HCT116 (cell line): ENCODE data around the gene FBN1. TPM values are rescaled to one million over a fixed set of nuclear protein-coding genes. Genes with fewer than 3 reads are reported as not detected.

ENCODE experiments used
- ATAC-seq: fragments of 200-7000 bp; cut with Tn5 transposase; 2 replicates; pipeline ENCODE4 v1.9.1; 2020; ENCODE audit warnings: mild to moderate bottlenecking, moderate library complexity
- BruUV-seq: library from RNA; stranded (reverse); fragments of 400-500 nt; replicated peaks from 2 replicates; lab custom pipeline; 2021; lab: Mats Ljungman, UMichigan
- CTCF ChIA-PET: fragments of 300-600 bp; sonication (Branson Sonifier 250); formaldehyde crosslinking; loops from one replicate; lab custom pipeline; 2021; ENCODE audit warnings: antibody characterized with exemption; lab: Charles Lee
- POLR2A ChIA-PET: fragments of 300-600, 350-600 bp; sonication (Branson Sonifier 250); formaldehyde crosslinking; loops from one replicate; lab custom pipeline; 2021; ENCODE audit warnings: antibody characterized with exemption; lab: Charles Lee
- RAD21 ChIA-PET, 2 experiments: fragments of 300-600 bp; sonication (Branson Sonifier 250); formaldehyde crosslinking; loops; one replicate each; lab custom pipeline; 2023; ENCODE audit warnings: low total read pairs in 2 of 2; ENCODE audit not compliant: uncharacterized antibody in 2 of 2, unreplicated experiment in 2 of 2, low non-redundant PET in 1 of 2; lab: Charles Lee
- DNase-seq: peaks from one replicate; pipeline ENCODE4 v3.0.0-alpha.2; 2010; ENCODE audit warnings: low read depth, low spot score
- H2AFZ ChIP-seq: fragments of 200-600 bp; shearing (Covaris generic), sonication (generic); 2 replicates; pipeline ENCODE4 v1.6.1; 2017; ENCODE audit warnings: low read depth, mixed run types, mixed read lengths, antibody characterized with exemption, low read length; ENCODE audit not compliant: poor library complexity, severe bottlenecking
- H3K27ac ChIP-seq: 2 replicates; pipeline ENCODE4 v1.5.1; 2012; ENCODE audit warnings: low read depth, low read length
- H3K27me3 ChIP-seq: fragments of 200-600 bp; sonication (generic); 2 replicates; pipeline ENCODE4 v1.6.1; 2016; ENCODE audit warnings: mixed run types, low read length, mixed read lengths; ENCODE audit not compliant: insufficient read depth
- H3K36me3 ChIP-seq, 2 experiments: fragments of 200-500 bp in 1 of 2; fragments of 200-600 bp in 1 of 2; sonication (Bioruptor generic) in 1 of 2; sonication (generic) in 1 of 2; 2 replicates each; pipeline versions ENCODE4 v1.5.1 to v1.6.1; 2014 to 2016; ENCODE audit warnings: low read length in 2 of 2, inconsistent platforms in 1 of 2, mixed read lengths in 1 of 2, mixed run types in 1 of 2; ENCODE audit not compliant: insufficient read depth in 2 of 2, control insufficient read depth in 1 of 2
- H3K4me1 ChIP-seq, 2 experiments: fragments of 200-600 bp in 1 of 2; sonication (generic) in 1 of 2; 2 replicates each; pipeline versions ENCODE4 v1.5.1 to v1.6.1; 2012 to 2017; ENCODE audit warnings: low read length in 2 of 2, inconsistent platforms in 1 of 2, mild to moderate bottlenecking in 1 of 2, mixed read lengths in 1 of 2, mixed run types in 1 of 2, moderate library complexity in 1 of 2; ENCODE audit not compliant: insufficient read depth in 2 of 2, control insufficient read depth in 1 of 2
- H3K4me2 ChIP-seq: fragments of 200-600 bp; sonication (generic); 2 replicates; pipeline ENCODE4 v1.6.1; 2017; ENCODE audit warnings: mixed run types, low read length, mixed read lengths
- H3K4me3 ChIP-seq, 2 experiments: fragments of 200-600 bp in 1 of 2; sonication (generic) in 1 of 2; replicated peaks in 1 of 2; 2 replicates each; pipeline ENCODE4 v1.5.1; 2011 to 2016; ENCODE audit warnings: low read length in 2 of 2, control low read depth in 1 of 2, low read depth in 1 of 2, mild to moderate bottlenecking in 1 of 2, mixed read lengths in 1 of 2, mixed run types in 1 of 2
- H3K79me2 ChIP-seq: fragments of 200-600 bp; sonication (generic); 2 replicates; pipeline ENCODE4 v1.6.1; 2017; ENCODE audit warnings: mild to moderate bottlenecking, mixed run types, low read length, moderate library complexity, mixed read lengths; ENCODE audit not compliant: insufficient read depth
- H3K9ac ChIP-seq: fragments of 200-600 bp; sonication (generic); 2 replicates; pipeline ENCODE4 v1.6.1; 2016; ENCODE audit warnings: low read length, mixed read lengths
- H3K9me2 ChIP-seq: fragments of 200-600 bp; sonication (generic), shearing (Covaris generic); 2 replicates; pipeline ENCODE4 v1.6.1; 2017; ENCODE audit warnings: mixed run types, mild to moderate bottlenecking, moderate library complexity; ENCODE audit not compliant: insufficient read depth
- H3K9me3 ChIP-seq, 2 experiments: fragments of 200-500 bp in 1 of 2; fragments of 200-600 bp in 1 of 2; sonication (Bioruptor generic) in 1 of 2; sonication (generic) in 1 of 2; 2 replicates each; pipeline ENCODE4 v1.6.1; 2014 to 2017; ENCODE audit warnings: low read length in 2 of 2, mixed read lengths in 2 of 2, inconsistent platforms in 1 of 2, low read depth in 1 of 2, mild to moderate bottlenecking in 1 of 2, mixed run types in 1 of 2, moderate library complexity in 1 of 2; ENCODE audit not compliant: control insufficient read depth in 1 of 2, insufficient read depth in 1 of 2
- H4K20me1 ChIP-seq: fragments of 200-600 bp; sonication (generic), shearing (Covaris generic); 2 replicates; pipeline ENCODE4 v1.6.1; 2017; ENCODE audit warnings: mixed run types, mild to moderate bottlenecking, moderate library complexity; ENCODE audit not compliant: insufficient read depth
- ATF3 ChIP-seq: IDR thresholded peaks from 2 replicates; pipeline ENCODE4 v1.6.1; 2012
- CBX3 ChIP-seq: IDR thresholded peaks from 2 replicates; pipeline ENCODE4 v1.6.1; 2012; ENCODE audit warnings: low read depth
- EZH2 ChIP-seq: fragments of 200-600 bp; sonication (generic); IDR thresholded peaks from 2 replicates; pipeline ENCODE4 v1.6.1; 2017; ENCODE audit warnings: antibody characterized with exemption, mixed run types
- MAX ChIP-seq: IDR thresholded peaks from 2 replicates; pipeline ENCODE4 v1.6.1; 2012
- REST ChIP-seq: IDR thresholded peaks from 2 replicates; pipeline ENCODE4 v1.6.1; 2012; ENCODE audit warnings: low read depth
- SIN3A ChIP-seq: IDR thresholded peaks from 2 replicates; pipeline ENCODE4 v1.6.1; 2012; ENCODE audit warnings: low read depth
- SP1 ChIP-seq: IDR thresholded peaks from 2 replicates; pipeline ENCODE4 v1.6.1; 2012; ENCODE audit warnings: low read depth
- SRF ChIP-seq: IDR thresholded peaks from 2 replicates; pipeline ENCODE4 v1.6.1; 2012; ENCODE audit warnings: low read depth
- ZNF274 ChIP-seq: fragments of 200-500 bp; sonication (Bioruptor generic); IDR thresholded peaks from 2 replicates; pipeline ENCODE4 v1.6.1; 2014; ENCODE audit warnings: mild to moderate bottlenecking, low read depth, low read length, inconsistent platforms
- intact Hi-C: fragments of 100-400 bp; cut with micrococcal nuclease; formaldehyde crosslinking; loops from 2 replicates; pipeline ENCODE4 v1.10.0; 2022
- total RNA-seq: library from RNA; stranded (reverse); gene quantifications from one replicate; pipeline ENCODE4 v1.2.1, GENCODE V29; 2021; ENCODE audit not compliant: unreplicated experiment

Gene FBN1
- total RNA-seq, 1 experiment from 2014 or later = 1.7 TPM

GRCh38 chr15:48415036-48415886 lies 230.2 kb downstream of the FBN1 start:
- no TSS peak for BruUV-seq
- Histone ChIP-seq H3K9me3 (no peaks in the 10 kb centered on the region), H4K20me1 (no peaks in the 10 kb centered on the region), H2AFZ (no peak overlapping the region), H3K27me3 (no peaks in the 10 kb centered on the region), H3K36me3 (no peaks in the 10 kb centered on the region), H3K27ac (no peak overlapping the region), H3K4me1 (no peaks in the 10 kb centered on the region), H3K79me2 (no peaks in the 10 kb centered on the region), H3K9me2 (no peaks in the 10 kb centered on the region), H3K4me2 (no peak overlapping the region), H3K4me3 (no peak overlapping the region), H3K9ac (no peak overlapping the region)
- ChIA-PET POLR2A (no interaction called here), CTCF (no interaction called here), RAD21 (no interaction called here)
- TF ChIP-seq SP1 = no peak
- TF ChIP-seq ATF3 = no peak
- no peak for TF ChIP-seq MAX
- TF ChIP-seq CBX3 = no peak
- DNase-seq (no peak), ATAC-seq (no peak)
- intact Hi-C loops = no loop called here

- H3K9ac ChIP-seq = no peak overlapping the region
- CTCF ChIA-PET = no interaction called here
- ATAC-seq (no peak), DNase-seq (no peak)
- H3K9me3 ChIP-seq = no peaks in the 10 kb centered on the region
- H3K4me2 ChIP-seq = no peak overlapping the region
- no peak overlapping the region for H2AFZ ChIP-seq
- BruUV-seq = no TSS peak
- no peaks in the 10 kb centered on the region for H4K20me1 ChIP-seq
- intact Hi-C loops = no loop called here
- RAD21 ChIA-PET = no interaction called here
- no peak overlapping the region for H3K27ac ChIP-seq
- TF ChIP-seq CBX3 (no peak), REST (no peak), ZNF274 (no peak), SIN3A (no peak), SRF (no peak), EZH2 (no peak)
- TF ChIP-seq, all 23 proteins: peak for 0
- Histone ChIP-seq H3K27me3 (no peaks in the 10 kb centered on the region), H3K9me2 (no peaks in the 10 kb centered on the region), H3K36me3 (no peaks in the 10 kb centered on the region), H3K79me2 (no peaks in the 10 kb centered on the region), H3K4me1 (no peaks in the 10 kb centered on the region), H3K4me3 (no peak overlapping the region)
- POLR2A ChIA-PET = no interaction called here
These were observed 231.5 kb downstream of the FBN1 start for GRCh38 chr15:48414015-48414414.
